Measurements from ENCODE around the gene OR4A47.
"Not testable (repeated sequence)": the region's sequence is repeated elsewhere in the genome, so short reads cannot be mapped to it uniquely, and the experiment has no call there.

Gene OR4A47, protein sequence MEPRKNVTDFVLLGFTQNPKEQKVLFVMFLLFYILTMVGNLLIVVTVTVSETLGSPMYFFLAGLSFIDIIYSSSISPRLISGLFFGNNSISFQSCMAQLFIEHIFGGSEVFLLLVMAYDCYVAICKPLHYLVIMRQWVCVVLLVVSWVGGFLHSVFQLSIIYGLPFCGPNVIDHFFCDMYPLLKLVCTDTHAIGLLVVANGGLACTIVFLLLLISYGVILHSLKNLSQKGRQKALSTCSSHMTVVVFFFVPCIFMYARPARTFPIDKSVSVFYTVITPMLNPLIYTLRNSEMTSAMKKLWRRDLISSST

DNA sequence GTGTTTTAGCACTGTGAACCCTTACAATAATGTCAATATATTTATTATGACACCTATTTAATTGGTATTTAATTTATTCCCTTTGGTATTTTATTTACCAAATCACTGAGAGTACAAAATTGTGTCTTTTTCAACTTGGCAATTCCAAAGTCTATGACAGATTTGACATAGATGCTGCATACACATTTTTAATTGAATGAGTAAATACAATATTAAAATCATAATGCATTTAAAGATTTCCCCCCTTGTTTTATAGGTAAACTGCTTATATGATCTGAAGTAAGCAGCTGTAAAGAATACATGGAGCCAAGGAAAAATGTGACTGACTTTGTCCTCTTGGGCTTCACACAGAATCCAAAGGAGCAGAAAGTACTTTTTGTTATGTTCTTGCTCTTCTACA lies at the start of gene OR4A47:
TSS of gene OR4A47 (plus strand) at position 301 of the 400 bp plus-strand sequence. CDS start at position 301, 0 bp downstream.
- not testable (repeated sequence) for DNase-seq

DNA sequence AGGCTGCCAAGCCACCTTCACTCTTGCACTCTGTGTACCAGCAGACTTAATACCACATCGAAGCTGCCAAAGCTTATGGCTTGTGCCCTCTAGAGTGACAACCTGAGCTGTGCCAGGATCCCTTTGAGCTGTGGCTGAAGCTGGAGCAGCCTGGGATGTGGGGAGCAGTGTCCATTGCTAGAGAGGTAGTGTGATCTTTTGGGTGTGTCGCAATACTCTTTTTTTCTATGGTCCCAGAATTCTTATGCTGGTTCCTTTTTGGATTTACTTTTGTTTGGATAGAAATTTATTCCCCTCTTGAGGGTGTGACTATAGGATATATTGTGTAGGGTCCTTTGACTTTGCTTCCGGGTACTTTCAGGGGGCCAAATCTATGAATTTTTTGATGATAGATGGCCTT lies 32.7 kb upstream of the OR4A47 start:
- not testable (repeated sequence) for DNase-seq

DNA sequence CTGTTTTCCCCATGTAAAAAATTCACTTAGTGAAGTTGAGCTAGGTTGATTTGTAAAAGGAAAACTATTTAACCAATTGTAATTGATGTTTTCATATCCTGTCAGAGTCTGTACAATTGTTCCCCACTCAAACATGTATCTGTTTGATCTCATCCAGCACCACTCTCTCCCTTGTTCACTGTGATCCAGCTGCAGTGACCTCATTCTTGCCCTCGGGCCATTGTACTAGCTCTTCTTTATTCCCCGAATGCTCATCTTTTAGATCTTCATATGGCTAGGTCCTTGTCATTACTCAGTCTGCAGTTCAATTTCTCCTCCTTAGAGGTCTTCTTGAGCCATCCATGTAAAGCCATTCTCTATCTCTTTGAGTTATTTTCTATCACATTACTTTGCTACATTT lies 14.6 kb upstream of the OR4A47 start:
- DNase-seq, result not testable (repeated sequence)

DNA sequence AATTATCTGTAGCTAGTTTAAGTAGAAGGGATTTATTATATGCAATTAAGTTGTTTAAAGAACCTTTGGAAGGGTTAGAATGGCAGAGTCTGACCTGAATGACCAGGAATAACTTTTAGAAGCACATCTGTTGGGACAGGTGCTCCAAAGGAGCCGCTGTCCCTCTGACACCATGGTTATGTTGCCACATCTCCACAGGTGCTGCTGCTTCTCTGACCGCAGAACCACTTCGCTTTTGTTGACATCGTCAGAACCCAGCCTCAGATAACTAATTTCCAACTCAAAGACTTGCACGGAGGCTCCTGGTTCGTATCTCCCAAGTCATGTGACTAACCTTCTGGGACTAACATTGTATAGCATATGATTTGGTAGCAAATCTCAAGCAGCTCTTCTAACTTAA lies 13.9 kb upstream of the OR4A47 start:
- DNase-seq, result not testable (repeated sequence)

DNA sequence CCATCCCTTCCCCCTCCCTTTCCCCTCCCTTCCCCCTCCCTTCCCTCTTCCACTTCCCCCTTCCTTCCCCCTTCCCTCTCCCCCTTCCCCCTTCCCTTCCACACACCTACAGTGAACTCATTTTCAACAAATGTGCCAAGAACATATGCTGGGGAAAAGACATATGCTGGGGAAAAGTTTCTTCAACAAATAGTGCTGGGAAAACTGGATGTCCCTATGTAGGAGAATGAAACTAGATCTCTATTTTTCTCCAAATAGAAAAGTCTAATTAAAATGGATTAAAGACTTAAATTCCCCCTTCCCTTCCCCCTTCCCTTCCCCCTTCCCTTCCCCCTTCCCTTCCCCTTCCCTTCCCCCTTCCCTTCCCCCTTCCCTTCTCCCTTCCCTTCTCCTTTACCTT lies 17.6 kb downstream of the OR4A47 start:
- DNase-seq, result not testable (repeated sequence)

DNA sequence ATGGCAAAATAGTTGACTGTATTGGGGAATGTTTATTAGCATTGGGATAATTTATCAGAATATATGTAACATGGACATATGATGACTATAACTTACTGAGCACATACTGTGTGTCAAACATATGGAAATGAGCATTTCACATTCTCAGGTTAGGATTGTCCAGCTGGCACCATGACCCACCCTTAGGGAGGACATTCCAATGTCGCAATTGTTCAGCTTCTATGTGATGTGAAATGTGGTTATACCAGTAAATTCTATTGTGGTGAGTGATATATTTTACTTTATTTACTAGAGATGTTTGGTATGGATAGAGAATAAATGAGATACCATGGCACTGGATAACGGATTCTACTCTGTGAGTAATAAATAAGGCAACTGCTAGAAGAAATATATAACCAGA lies 50.4 kb downstream of the OR4A47 start:
- no peak for DNase-seq

All from AML-193 (cell line).